SK-MEL-5 (cell line): ENCODE data around the gene CINP. TPM values are rescaled to one million over a fixed set of nuclear protein-coding genes. Genes with fewer than 3 reads are reported as not detected.
"Not testable (repeated sequence)": the region's sequence is repeated elsewhere in the genome, so short reads cannot be mapped to it uniquely, and the experiment has no call there.

ENCODE experiments used
- DNase-seq: peaks from one replicate; pipeline ENCODE4 v3.0.0-alpha.2; 2016; ENCODE audit warnings: low read depth, low spot score
- in situ Hi-C: cut with HindIII; loops from 2 replicates; pipeline ENCODE4 v1.10.0; 2016; ENCODE audit warnings: low sequenced_read_pairs, high pct_unique_total_duplicates, low pct_unique_long_range_greater_than_20kb
- total RNA-seq: library from RNA; depleted of rRNA; stranded (reverse); fragments of >200 nt; shearing (Covaris generic); gene quantifications from 2 replicates; pipeline ENCODE4 v1.2.3, GENCODE V29; 2014

Gene CINP
- total RNA-seq, 1 experiment from 2014 or later: 127 TPM

DNA sequence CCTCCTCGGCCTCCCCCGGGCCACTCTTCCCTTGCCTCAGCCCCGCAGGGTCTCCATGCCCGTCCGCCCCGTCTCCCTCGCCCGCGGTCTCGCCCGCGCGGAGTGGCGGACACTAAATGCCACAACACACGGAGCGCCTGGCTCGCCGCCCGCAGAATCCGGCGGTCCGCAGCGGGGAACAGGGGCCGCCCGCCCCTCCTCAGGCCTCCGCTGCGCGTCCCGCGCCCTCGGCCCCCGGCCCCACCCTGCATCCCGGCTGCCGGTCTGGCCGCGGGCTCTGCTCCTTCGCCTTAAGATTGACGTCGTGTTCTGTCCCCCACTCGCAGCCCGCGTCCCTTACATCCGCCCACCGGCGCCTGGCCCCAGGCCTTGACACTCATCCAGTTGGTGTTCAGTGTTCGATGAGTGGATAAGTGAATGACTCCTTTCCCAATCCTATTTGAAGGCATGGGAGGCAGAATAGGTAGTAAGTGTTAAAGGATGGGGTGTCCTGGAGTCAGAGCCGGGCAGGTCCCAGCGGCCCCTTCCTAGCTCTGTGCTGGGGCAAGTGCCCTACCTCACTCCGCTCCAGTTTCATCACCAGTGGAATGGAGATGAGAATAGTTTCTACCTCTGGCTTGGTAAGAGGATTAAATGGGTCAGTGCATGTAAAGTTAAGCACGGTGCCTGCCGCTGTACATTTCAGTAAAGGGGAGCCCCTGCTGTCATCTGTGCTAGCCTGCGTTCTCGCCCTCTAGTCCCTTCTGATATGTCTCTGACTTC is 673 bp upstream of the CINP start:
- in situ Hi-C loops: no loop called here
- DNase-seq: no peak

DNA sequence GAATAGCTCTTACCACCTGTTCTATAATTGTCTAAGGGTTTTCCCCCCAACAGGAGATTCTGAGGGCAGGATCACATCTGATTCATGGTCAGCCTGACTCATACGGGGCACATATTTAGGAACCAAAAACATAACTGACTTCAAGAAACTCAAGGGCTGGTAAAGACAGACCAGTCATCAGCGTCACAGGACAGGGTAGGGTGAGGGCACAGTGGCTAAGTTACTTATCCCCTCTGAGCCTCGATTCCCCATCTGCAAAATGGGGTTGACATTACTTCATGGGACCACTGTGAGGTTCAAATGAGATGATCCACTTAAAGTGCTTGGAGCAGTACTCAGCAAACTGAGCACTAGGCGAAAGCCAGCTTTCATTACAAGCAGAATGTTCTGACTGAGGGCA is 606 bp downstream of the CINP start:
- in situ Hi-C loops: no loop called here
- DNase-seq: no peak

DNA sequence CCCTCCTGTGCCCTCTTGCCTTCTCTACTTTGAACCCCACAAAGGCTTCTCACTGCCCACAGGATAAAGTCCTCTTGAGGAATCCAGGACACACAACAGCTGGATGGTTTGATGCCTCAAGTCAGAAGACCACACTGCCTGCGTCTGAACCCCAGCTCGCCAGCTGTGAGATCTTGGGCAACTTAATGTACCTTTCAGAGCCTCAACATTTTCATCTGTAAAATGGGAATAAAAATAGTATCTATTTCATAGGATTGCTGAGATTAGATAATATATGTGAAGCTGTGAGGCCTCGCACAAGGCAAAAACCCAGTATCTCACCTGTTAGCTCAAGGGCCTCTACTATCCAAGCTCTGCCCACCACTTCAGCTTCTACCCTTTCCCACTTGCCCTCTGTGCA is 2.3 kb downstream of the CINP start:
- in situ Hi-C loops: no loop called here
- DNase-seq: no peak

DNA sequence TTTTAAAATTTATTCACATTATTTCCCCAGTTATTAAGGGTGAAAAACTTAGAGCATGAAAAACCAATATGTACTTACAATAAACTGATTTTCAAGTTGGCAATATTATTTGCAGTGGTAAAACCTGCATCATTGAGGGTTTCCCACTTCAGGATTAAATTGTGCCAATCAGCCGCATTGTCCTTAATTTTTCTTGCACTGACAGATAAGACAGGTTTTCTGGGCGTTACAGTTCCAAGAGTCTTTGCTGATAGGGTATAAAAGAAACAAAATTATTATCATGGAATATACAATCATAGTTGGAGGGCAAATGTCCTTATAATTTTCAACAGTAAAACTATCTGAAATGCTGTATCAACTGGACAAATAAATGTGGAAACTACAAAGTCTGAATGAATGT is 3.3 kb downstream of the CINP start:
- in situ Hi-C loops: no loop called here
- DNase-seq: no peak

- in situ Hi-C loops: no loop called here
- DNase-seq: no peak
Observed at GRCh38 chr14:102356280-102356679, 6.4 kb downstream of the CINP start.

DNA sequence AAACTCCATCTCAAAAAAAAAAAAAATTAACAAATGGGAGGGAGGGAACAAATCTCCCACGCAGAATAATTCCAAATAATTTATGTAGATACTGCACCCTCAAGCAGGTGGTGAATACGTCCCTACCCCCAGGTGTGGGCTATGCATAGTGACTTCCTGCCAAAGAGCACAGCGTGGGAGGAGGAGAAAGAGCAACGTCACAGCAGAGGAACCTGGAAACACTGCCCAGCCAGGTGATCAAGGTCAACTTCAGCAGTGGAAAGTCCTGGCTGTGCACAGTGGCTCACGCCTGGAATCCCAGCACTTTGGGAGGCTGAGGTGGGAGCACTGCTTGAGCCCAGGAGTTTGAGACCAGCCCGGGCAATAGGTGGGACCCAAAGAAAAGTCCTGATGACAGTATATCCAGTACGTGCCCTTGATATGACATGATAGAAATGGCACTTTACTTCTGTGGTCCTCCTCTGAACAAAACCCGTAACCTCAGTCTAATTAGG is 9.5 kb downstream of the CINP start:
- in situ Hi-C loops: no loop called here
- DNase-seq: no peak

- no peak for DNase-seq
- in situ Hi-C loops: no loop called here
Observed at GRCh38 chr14:102352213-102352612, 10.5 kb downstream of the CINP start.

- DNase-seq, in situ Hi-C loops: not testable (repeated sequence)
Observed at GRCh38 chr14:102351593-102351992, 11.1 kb downstream of the CINP start.

DNA sequence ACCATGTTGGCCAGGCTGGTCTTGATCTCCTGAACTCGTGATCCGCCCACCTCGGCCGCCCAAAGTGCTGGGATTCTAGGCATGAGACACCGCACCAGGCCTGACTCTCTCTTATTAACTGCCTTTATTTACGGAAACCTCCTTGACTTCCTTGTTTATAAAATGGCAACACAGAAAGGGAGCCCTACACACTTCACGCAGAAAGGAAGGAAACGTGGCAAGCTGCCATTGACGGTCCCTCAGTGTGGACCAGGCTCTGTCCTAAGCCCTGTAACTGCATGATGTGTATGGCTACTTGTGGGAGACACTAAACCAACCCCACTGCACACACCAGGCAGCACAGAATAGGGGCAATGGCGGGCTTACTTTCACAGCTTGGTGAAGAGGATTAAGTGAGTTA is 11.7 kb downstream of the CINP start:
- in situ Hi-C loops: no loop called here
- no peak for DNase-seq

GRCh38 chr14:102348376-102348775 is 14.3 kb downstream of the CINP start:
- no peak for DNase-seq
- in situ Hi-C loops: no loop called here

- in situ Hi-C loops: no loop called here
- DNase-seq: no peak
Observed at GRCh38 chr14:102346645-102347044, 16.0 kb downstream of the CINP start.

- in situ Hi-C loops: no loop called here
- no peak for DNase-seq
Observed at GRCh38 chr14:102345232-102345631, 17.5 kb downstream of the CINP start.

DNA sequence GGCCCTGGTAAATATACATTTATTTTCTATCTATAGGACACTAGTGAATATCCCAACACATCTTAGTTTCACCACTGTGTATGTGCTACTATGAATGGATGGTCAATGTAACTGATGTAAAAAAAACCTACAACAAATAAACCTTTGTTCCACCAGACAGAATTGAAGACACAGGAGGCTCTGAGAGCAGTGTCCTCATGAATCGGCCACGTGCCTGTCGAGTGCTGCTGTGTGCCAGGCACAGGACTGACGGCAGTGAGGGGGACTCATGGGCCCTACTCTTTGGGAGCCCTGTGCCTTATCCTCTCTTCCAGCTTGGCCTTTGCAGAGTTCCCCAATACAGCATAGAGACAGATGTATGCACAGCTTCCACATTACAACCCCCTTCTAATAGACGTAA is 18.2 kb downstream of the CINP start:
- in situ Hi-C loops: no loop called here
- peak; percentile 97 for DNase-seq

DNA sequence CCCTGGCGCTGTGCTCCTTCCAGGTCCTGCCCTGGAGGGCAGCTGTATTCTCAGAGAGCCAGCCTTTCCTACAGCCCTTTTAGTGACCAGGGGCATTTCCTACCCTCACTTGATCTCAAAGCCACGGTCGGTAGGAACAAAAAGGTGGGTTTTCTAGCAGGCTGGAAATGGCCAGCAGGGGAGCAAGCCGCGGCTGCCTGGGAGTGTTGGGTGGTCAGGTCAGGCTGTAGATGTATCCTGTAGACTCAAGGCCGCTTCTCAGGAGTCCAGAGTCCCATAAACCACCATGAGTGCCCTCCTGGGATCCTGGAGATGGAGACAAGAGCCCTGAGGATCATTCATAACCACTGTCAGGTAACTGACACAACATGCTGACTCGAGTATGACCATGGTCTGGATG is 18.6 kb downstream of the CINP start:
- DNase-seq: no peak
- in situ Hi-C loops: no loop called here

DNA sequence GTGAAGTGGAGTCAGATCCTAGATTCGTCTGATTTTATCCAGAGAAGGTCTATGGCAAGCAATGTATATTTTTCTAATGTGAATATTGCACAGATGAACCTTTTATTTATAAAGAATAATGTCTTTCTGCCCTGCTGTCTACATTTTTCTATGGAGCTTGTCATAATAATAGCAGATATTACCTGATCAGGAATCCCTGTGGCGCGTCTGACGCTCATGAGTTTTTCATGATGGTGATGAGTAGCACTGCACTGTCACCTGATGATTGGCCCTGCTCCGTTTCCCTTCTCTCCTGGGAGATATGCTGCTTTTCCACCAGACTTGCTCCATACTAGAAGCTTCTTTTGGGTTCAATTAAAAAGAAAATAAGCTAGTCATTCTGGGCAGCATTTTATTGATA is 20.5 kb downstream of the CINP start:
- in situ Hi-C loops: no loop called here
- no peak for DNase-seq

DNA sequence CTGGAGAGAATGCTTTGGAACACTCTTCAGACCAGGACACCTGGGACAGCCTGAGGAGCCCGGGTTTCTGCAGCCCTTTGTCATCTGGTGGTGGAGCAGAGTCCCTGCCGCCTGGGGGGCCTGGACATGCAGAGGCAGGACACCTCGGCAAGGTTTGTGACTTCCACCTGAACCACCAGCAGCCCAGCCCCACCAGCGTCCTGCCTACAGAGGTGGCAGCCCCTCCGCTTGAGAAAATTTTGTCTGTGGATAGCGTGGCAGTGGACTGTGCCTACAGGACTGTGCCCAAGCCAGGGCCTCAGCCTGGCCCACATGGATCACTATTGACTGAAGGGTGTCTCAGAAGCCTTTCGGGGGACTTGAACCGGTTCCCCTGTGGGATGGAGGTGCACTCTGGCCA is 21.1 kb downstream of the CINP start:
- no peak for DNase-seq
- in situ Hi-C loops: no loop called here

DNA sequence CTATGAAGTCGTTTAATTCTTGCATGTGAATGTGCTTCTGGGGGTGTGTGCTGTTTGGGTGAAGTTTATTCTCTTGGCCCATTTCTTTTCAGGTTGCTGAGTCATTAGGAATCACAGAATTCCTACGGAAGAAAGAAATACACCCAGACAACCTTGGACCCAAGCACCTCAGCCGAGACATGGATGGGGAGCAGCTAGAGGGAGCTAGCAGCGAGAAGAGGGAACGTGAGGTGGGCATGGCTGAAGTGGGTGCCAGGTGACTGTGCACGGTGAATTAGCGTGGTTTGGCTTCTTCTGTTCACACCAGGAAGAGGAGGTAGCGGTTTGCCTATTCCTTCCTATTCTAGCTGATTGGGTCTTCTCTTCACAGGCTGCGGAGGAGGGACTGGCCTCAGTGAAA is 24.0 kb downstream of the CINP start:
- DNase-seq: no peak
- in situ Hi-C loops: no loop called here

DNA sequence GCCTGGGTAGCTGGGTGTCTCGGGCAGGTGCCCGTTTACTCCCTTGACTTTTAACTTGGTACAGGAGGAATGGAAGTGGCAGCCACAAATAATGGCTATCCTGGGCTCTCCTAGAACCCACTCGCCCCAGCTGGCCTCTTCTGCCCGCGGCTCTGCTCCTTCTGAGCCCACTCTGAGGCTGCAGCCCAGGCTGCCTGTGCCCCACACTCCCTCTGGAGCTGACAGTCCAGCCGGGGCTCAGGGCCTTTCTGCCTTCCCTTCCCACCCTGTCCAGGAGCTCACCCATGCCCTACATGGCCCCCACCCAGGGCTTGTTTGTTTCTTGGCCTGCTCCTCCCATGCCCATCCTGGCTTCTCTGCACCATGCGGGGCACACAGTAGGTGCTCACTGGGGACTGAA is 27.5 kb downstream of the CINP start:
- in situ Hi-C loops: no loop called here

GRCh38 chr14:102333795-102334705 is 28.6 kb downstream of the CINP start:
- in situ Hi-C loops: no loop called here

More for the DNA sequence above, 27.5 kb downstream of the CINP start:
- no peak for DNase-seq

More at GRCh38 chr14:102333795-102334705, 28.6 kb downstream of the CINP start:
- no peak for DNase-seq
